Colonic mucosa (tissue), 4 donors: ENCODE measurements around the gene CNPY3. TPM values are rescaled to one million over a fixed set of nuclear protein-coding genes. Genes with fewer than 3 reads are reported as not detected.

Source experiments
- DNase-seq: peaks from one replicate; pipeline ENCODE4 v3.0.0-alpha.2; 2020
- H3K27ac ChIP-seq: fragments of 200-600 bp; one replicate; pipeline ENCODE4 v1.8.0; 2021
- H3K27me3 ChIP-seq: fragments of 200-600 bp; one replicate; pipeline ENCODE4 v1.8.0; 2021
- H3K36me3 ChIP-seq: fragments of 200-600 bp; one replicate; pipeline ENCODE4 v1.8.0; 2021
- H3K4me1 ChIP-seq: fragments of 200-600 bp; one replicate; pipeline ENCODE4 v1.8.0; 2021; ENCODE audit warnings: mild to moderate bottlenecking
- H3K4me3 ChIP-seq: fragments of 200-600 bp; one replicate; pipeline ENCODE4 v1.8.0; 2021
- H3K9ac ChIP-seq, 2 donors: one replicate each; pipeline ENCODE4 v1.7.0; 2013; ENCODE audit warnings: control low read depth in 2 of 2, low read depth in 2 of 2, low read length in 2 of 2
- H3K9me3 ChIP-seq: fragments of 200-600 bp; one replicate; pipeline ENCODE4 v1.8.0; 2021
- CTCF ChIP-seq: fragments of 200-600 bp; IDR thresholded peaks from one replicate; pipeline ENCODE4 v1.8.0; 2022; ENCODE audit warnings: antibody characterized with exemption, mild to moderate bottlenecking
- intact Hi-C: fragments of 100-400 bp; cut with DNase I; formaldehyde crosslinking; loops from one replicate; pipeline ENCODE4 v1.14.1; 2022
- total RNA-seq, 2 donors: library from RNA; stranded (reverse); fragmentation: NEBNext Ultra II Directional in 1 of 2; extraction: Animal tissue kit (Norgen Biotek cat#: 25700) in 1 of 2; gene quantifications; one replicate each; pipeline ENCODE4 v1.2.1, GENCODE V29; 2021
- donor health status: healthy.
- donor health status: DM: no; HTN: no; CAD: no.
- donor health status: DM: no; HTN: no; CAD: no.

Gene CNPY3
- total RNA-seq, 2 donors from 2014 or later = 31.1 to 47.9 TPM

- Histone ChIP-seq H3K27ac (no peak overlapping the region), H3K36me3 (no peaks in the 10 kb centered on the region), H3K4me3 (no peak overlapping the region), H3K27me3 (no peaks in the 10 kb centered on the region), H3K4me1 (no peaks in the 10 kb centered on the region), H3K9me3 (no peaks in the 10 kb centered on the region), H3K9ac (no peak overlapping the region)
- DNase-seq = no peak
- TF ChIP-seq CTCF = no peak
- intact Hi-C loops = no loop called here
These were observed 41.8 kb downstream of the CNPY3 start for GRCh38 chr6:42970871-42971612.

- no peak for DNase-seq
- no peak overlapping the region for H3K4me3 ChIP-seq
- no peaks in the 10 kb centered on the region for H3K9me3 ChIP-seq
- H3K36me3 ChIP-seq = no peaks in the 10 kb centered on the region
- H3K27ac ChIP-seq = no peak overlapping the region
- H3K4me1 ChIP-seq = no peaks in the 10 kb centered on the region
- no peak overlapping the region for H3K9ac ChIP-seq
- no peaks in the 10 kb centered on the region for H3K27me3 ChIP-seq
- intact Hi-C loops = no loop called here
- no peak for TF ChIP-seq CTCF
These were observed 42.6 kb downstream of the CNPY3 start for GRCh38 chr6:42971746-42972327.

DNA sequence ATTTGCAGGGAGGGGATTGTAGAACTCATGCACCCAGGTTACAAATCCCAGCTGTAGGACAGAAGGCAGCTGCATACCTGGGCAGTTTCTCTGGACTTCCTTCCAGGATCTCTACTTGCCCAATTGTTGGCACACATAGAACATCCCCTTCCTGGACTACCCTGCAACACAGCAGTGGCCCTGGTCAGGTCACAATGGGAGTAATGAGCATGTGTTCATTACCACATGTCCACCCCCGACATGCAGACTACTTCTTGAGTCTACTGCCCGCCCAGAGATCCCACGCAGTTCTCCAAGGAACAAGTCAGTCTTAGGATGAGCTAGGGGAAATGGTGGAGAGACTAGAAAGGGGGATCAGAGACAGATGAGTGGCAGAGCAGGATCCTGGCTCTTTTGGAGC, 44.6 kb downstream of the CNPY3 start:
- TF ChIP-seq CTCF = no peak
- DNase-seq = no peak
- H3K9me3 ChIP-seq = no peaks in the 10 kb centered on the region
- intact Hi-C loops = no loop called here
- no peak overlapping the region for H3K9ac ChIP-seq
- H3K36me3 ChIP-seq = no peaks in the 10 kb centered on the region
- H3K27ac ChIP-seq = no peak overlapping the region
- H3K4me3 ChIP-seq = no peak overlapping the region
- H3K27me3 ChIP-seq = no peaks in the 10 kb centered on the region
- no peaks in the 10 kb centered on the region for H3K4me1 ChIP-seq

DNA sequence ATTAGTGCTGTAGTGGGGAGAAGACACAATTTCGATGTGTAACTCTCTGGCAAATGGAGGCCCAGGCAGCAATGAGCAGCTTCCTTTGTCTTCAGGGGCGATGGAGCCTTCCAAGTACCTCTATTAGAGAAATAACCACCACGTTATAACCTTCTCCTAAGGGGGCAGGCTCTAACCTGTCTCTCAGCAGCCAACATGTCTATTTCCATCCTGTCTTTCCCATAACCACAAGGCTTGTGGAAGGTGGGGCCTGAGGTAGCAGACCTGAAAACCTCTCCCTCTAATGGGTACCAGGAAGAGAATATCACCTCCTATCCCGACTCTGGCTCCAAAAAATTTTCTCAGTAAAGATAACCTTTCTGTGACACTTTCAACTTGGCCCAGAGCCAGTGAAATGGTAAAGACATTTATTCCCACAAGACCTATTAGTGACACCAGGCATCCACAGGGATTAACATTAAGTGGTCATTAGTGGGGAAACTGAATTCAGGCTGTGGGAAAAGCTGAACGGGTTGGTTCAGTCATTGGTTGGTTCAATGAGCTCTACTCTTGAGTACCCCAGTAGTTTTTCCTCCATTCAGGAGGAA, 45.7 kb downstream of the CNPY3 start:
- no peak for TF ChIP-seq CTCF
- DNase-seq = no peak
- H3K4me1 ChIP-seq = peaks cover 6% of the 10 kb centered on the region

DNA sequence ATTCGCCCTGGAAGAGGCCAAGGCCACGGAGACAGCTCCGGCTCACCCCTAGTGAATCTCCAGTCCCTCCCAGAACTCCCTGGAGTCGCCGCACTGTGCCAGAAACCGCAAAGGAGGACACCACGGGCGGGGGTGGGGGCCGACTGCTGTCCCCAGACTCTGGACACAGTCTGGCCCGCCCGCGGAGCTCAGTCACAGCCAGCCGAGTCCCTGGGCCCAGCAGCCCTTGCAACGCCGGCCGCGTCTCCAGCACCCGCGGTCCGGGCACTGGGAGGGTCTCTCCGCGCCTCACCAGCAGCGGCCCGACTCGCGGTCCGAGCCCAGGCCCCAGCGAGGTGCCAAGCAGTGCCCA, 49.2 kb downstream of the CNPY3 start:
- Histone ChIP-seq H3K27me3 (no peaks in the 10 kb centered on the region), H3K36me3 (no peaks in the 10 kb centered on the region), H3K27ac (peak overlapping the region; percentile 96), H3K4me3 (peak overlapping the region; percentile 98), H3K4me1 (peaks cover 6% of the 10 kb centered on the region), H3K9me3 (no peaks in the 10 kb centered on the region), H3K9ac (peak overlapping the region; percentile 71 to 96)
- TF ChIP-seq CTCF = no peak
- intact Hi-C loops = no loop called here
- peak; percentile 54 for DNase-seq

More for the DNA sequence above, 45.7 kb downstream of the CNPY3 start:
- Histone ChIP-seq H3K9ac (no peak overlapping the region), H3K27ac (no peak overlapping the region), H3K36me3 (no peaks in the 10 kb centered on the region), H3K9me3 (no peaks in the 10 kb centered on the region), H3K27me3 (no peaks in the 10 kb centered on the region), H3K4me3 (no peak overlapping the region)
- intact Hi-C loops = no loop called here
